Hepatocyte (in vitro differentiated cells): ENCODE measurements around the gene CKS1B. TPM values are rescaled to one million over a fixed set of nuclear protein-coding genes. Genes with fewer than 3 reads are reported as not detected.
A peak's percentile ranks its signal among the peaks of the same experiment; 100 is the strongest.

Experiments
- DNase-seq: peaks from one replicate; pipeline ENCODE4 v3.0.0-alpha.2; 2016; ENCODE audit warnings: low spot score
- H2AFZ ChIP-seq: fragments of 200-600 bp; sonication (generic); 2 replicates; pipeline ENCODE4 v1.6.0; 2016; ENCODE audit warnings: antibody characterized with exemption, mild to moderate bottlenecking
- H3K27ac ChIP-seq: fragments of 200-600 bp; sonication (generic); 2 replicates; pipeline ENCODE4 v1.5.1; 2016; ENCODE audit warnings: mild to moderate bottlenecking
- H3K27me3 ChIP-seq: fragments of 200-600 bp; sonication (generic); 2 replicates; pipeline ENCODE4 v1.6.1; 2016
- H3K36me3 ChIP-seq: fragments of 200-600 bp; sonication (generic); replicated peaks from 2 replicates; pipeline ENCODE4 v1.5.1; 2016; ENCODE audit warnings: low read depth; ENCODE audit not compliant: insufficient read depth
- H3K4me1 ChIP-seq: fragments of 200-600 bp; sonication (generic); 2 replicates; pipeline ENCODE4 v1.5.1; 2016; ENCODE audit warnings: mild to moderate bottlenecking, moderate library complexity; ENCODE audit not compliant: insufficient read depth
- H3K4me2 ChIP-seq: fragments of 200-600 bp; sonication (generic); 2 replicates; pipeline ENCODE4 v1.6.0; 2016
- H3K4me3 ChIP-seq: fragments of 200-600 bp; sonication (generic); 2 replicates; pipeline ENCODE4 v1.5.1; 2016; ENCODE audit warnings: mild to moderate bottlenecking
- H3K79me2 ChIP-seq: fragments of 200-600 bp; sonication (generic); 2 replicates; pipeline ENCODE4 v1.6.0; 2017; ENCODE audit warnings: mild to moderate bottlenecking
- H3K9me2 ChIP-seq: fragments of 200-600 bp; sonication (generic); replicated peaks from 2 replicates; pipeline ENCODE4 v1.6.0; 2017; ENCODE audit warnings: mild to moderate bottlenecking; ENCODE audit not compliant: insufficient read depth
- H3K9me3 ChIP-seq: fragments of 200-600 bp; sonication (generic); 2 replicates; pipeline ENCODE4 v1.5.1; 2016; ENCODE audit warnings: low read depth, mild to moderate bottlenecking
- H4K20me1 ChIP-seq: fragments of 200-600 bp; sonication (generic); 2 replicates; pipeline ENCODE4 v1.6.0; 2016; ENCODE audit warnings: mild to moderate bottlenecking; ENCODE audit not compliant: insufficient read depth, poor library complexity, severe bottlenecking
- EZH2 ChIP-seq: fragments of 200-600 bp; sonication (generic); IDR thresholded peaks from 2 replicates; pipeline ENCODE4 v1.6.1; 2016; ENCODE audit warnings: antibody characterized with exemption, mild to moderate bottlenecking, borderline replicate concordance
- EZH2phosphoT487 ChIP-seq: fragments of 200-600 bp; sonication (generic); IDR thresholded peaks from one replicate; pipeline ENCODE4 v1.6.1; 2018; ENCODE audit warnings: antibody characterized with exemption, mild to moderate bottlenecking, low read depth, moderate library complexity; ENCODE audit not compliant: unreplicated experiment, severe bottlenecking
- WGBS: methylation state at CpG from one replicate; pipeline ENCODE4 v1.1.6; 2016; ENCODE audit warnings: low lambda C conversion rate; ENCODE audit errors: missing lambda C conversion rate; 5-methylcytosine and 5-hydroxymethylcytosine counted together
- polyA plus RNA-seq: library from polyadenylated mRNA; unstranded; fragments of >200 nt; fragmentation: Nextera tagmentation; extraction: Ambion mirVana; gene quantifications from 2 replicates; pipeline ENCODE4 v1.2.1, GENCODE V29; 2016
- total RNA-seq: library from RNA; depleted of rRNA; stranded (reverse); fragments of >200 nt; gene quantifications from 2 replicates; pipeline ENCODE4 v1.2.3, GENCODE V29; 2014
- TF ChIP-seq, protein P1 (sequence below): fragments of 200-600 bp; sonication (generic); IDR thresholded peaks from 2 replicates; pipeline ENCODE4 v1.5.1; 2016; ENCODE audit warnings: antibody characterized with exemption, mild to moderate bottlenecking; ENCODE audit not compliant: poor library complexity

CKS1B gene
- total and polyA plus RNA-seq, 2 experiments from 2014 or later: 40.4 to 91.3 TPM

DNA sequence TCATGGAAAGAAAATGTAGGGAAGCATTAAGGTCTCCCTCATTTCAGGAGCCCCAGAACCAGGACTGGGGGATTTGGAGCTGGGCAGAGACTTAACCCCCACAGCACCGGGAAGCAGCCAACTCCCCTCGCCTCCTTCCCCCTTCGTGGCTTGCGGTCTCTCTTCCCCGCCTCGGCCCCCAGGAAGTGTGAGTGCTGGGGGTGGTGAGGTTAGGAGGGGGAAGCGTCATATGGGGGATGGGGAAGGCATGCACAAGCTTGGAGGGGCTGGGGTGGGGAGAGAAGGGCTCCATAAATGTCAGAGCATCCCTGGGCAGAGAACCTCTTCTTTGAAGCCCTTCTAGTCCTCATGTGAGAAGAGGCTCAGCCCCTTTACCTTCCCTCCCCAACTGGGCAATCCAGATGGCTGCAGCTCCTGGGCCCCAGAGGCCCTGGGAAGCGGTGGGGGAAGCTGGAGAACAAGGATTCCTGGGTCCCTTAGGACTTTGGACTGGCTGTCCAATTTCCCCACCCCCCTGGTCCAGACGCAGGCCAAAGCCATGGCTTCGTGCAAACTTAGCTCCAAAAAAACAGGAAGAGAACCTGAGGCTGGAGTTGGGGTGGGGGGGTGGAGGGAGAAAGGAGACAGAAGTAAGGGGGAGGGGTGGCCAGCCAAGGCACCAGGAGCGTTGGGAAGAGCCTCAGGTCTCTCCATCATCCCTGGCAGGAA is 35.9 kb downstream of the CKS1B start:
- DNase-seq: no peak
- 68% methylated on average over 8 of the region's 11 CpGs for WGBS
- H3K27me3 ChIP-seq: no peaks in the 10 kb centered on the region
- peaks cover 37% of the 10 kb centered on the region for H3K4me1 ChIP-seq
- H3K9me3 ChIP-seq: no peaks in the 10 kb centered on the region
- H3K4me3 ChIP-seq: no peak overlapping the region
- H3K36me3 ChIP-seq: no peaks in the 10 kb centered on the region
- H3K9me2 ChIP-seq: no peaks in the 10 kb centered on the region
- H4K20me1 ChIP-seq: peaks cover 8% of the 10 kb centered on the region
- H3K79me2 ChIP-seq: peaks cover 67% of the 10 kb centered on the region
- peak overlapping the region; percentile 29 for H3K4me2 ChIP-seq
- no peak overlapping the region for H2AFZ ChIP-seq
- peak overlapping the region; percentile 20 for H3K27ac ChIP-seq
- no peak for TF ChIP-seq EZH2phosphoT487
- TF ChIP-seq, protein P1, sequence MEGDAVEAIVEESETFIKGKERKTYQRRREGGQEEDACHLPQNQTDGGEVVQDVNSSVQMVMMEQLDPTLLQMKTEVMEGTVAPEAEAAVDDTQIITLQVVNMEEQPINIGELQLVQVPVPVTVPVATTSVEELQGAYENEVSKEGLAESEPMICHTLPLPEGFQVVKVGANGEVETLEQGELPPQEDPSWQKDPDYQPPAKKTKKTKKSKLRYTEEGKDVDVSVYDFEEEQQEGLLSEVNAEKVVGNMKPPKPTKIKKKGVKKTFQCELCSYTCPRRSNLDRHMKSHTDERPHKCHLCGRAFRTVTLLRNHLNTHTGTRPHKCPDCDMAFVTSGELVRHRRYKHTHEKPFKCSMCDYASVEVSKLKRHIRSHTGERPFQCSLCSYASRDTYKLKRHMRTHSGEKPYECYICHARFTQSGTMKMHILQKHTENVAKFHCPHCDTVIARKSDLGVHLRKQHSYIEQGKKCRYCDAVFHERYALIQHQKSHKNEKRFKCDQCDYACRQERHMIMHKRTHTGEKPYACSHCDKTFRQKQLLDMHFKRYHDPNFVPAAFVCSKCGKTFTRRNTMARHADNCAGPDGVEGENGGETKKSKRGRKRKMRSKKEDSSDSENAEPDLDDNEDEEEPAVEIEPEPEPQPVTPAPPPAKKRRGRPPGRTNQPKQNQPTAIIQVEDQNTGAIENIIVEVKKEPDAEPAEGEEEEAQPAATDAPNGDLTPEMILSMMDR: no peak
- TF ChIP-seq EZH2: no peak

DNA sequence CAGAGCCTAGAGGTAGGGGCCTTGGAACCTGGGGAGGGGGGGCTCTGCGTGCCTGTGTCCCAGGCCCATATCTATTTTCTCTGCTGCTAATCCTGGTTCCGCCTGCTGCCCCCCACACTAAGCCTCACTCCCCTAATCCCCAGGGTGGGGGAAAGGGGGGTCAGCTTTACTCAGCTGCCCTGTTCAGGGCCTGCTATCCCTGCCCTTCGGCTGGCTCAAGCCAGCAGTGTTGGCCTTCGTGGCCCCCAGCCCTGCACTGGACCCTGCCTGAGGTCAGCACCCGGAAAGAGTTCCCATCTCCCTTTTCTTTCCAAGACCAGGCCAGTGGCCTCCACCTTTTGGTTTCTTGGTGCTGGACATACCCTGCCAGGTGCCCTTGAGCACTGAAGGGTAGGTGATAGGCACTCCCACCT is 36.5 kb downstream of the CKS1B start:
- Histone ChIP-seq H3K4me3 (no peak overlapping the region), H3K27ac (peak overlapping the region; percentile 20), H3K4me2 (peak overlapping the region; percentile 29), H3K36me3 (no peaks in the 10 kb centered on the region), H4K20me1 (peaks cover 8% of the 10 kb centered on the region), H3K9me3 (no peaks in the 10 kb centered on the region), H3K4me1 (peaks cover 33% of the 10 kb centered on the region), H2AFZ (no peak overlapping the region), H3K27me3 (no peaks in the 10 kb centered on the region), H3K9me2 (no peaks in the 10 kb centered on the region), H3K79me2 (peaks cover 61% of the 10 kb centered on the region)
- no peak for TF ChIP-seq EZH2
- TF ChIP-seq, protein P1: no peak
- TF ChIP-seq EZH2phosphoT487: no peak
- DNase-seq: no peak
- 64% methylated on average over 5 of the region's 5 CpGs for WGBS

DNA sequence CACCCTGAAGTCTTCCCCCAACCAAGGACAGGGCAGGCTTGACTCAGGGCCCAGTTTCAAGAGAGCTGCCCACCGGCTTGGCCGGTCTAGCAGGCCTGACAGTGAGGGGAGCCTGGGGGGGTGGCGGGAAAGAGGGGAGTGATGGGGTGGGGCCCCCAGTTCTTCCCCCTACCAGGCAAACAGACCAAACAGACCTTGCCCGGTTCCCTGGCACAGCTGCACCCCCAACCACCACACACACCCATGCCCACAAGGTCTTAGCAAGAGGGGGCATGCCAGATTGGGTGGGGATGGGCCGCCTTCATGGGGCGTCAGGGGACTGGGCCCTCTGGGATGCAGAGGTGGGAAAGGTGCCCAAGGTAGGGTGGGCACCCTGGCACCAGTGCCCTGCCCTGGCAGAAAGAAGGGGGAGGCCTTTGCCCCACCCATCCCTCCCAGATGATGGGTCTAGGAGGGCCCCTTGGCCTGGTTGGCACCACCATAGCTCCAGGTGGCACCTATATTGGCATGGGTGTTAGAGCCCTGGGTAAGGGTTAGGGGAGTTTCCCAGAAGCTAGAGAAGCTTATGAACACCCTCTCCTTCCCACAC is 37.0 kb downstream of the CKS1B start:
- H3K79me2 ChIP-seq: peaks cover 55% of the 10 kb centered on the region
- no peaks in the 10 kb centered on the region for H3K9me2 ChIP-seq
- H3K4me3 ChIP-seq: no peak overlapping the region

More for the DNA sequence above, 37.0 kb downstream of the CKS1B start:
- DNase-seq: no peak
- Histone ChIP-seq H2AFZ (no peak overlapping the region), H3K36me3 (no peaks in the 10 kb centered on the region), H4K20me1 (peaks cover 8% of the 10 kb centered on the region), H3K9me3 (no peaks in the 10 kb centered on the region), H3K4me2 (peak overlapping the region; percentile 29), H3K27me3 (no peaks in the 10 kb centered on the region), H3K27ac (peak overlapping the region; percentile 20), H3K4me1 (peaks cover 31% of the 10 kb centered on the region)
- WGBS: 96% methylated on average over 5 of the region's 6 CpGs
- TF ChIP-seq, protein P1: no peak
